ENCODE measurements around the gene STIM1.

The STIM1 gene

DNA sequence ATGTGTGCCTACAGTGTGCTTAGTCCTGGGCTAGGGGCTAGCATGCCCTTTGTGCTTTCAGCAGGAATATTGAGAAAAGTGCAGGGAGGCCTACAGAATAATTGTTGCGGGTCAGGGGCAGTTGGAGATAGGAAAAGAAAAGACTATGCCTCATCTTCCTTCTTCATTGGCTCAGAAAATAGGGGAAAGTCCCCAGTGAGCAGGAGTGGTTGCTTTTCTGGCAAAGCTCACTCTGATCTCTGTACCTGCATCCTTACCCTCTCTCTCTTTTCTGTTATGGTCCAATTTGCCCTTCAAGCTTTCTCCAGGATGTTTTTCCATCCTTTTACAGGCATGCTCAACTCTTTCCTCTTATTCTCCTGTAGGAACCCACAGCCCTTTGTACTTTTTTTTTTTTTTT is 209.6 kb downstream of the STIM1 start:
- ChIA-PET CTCF (interaction anchor here (1.1 to 2.0 kb wide), 3 partner anchors 9 to 217 kb away, joined by 3 to 13 read pairs (median 6); partner anchors contain the start of gene STIM1), POLR2A (ENCODE audit: low non-redundant PET) (no interaction called here)
- no peak overlapping the region for H3K27ac ChIP-seq
- no peak for TF ChIP-seq CTCF (conservative IDR thresholded peaks at IDR 0.05; ENCODE audit: low read depth)
- no peak for DNase-seq (ENCODE audit: low spot score)

DNA sequence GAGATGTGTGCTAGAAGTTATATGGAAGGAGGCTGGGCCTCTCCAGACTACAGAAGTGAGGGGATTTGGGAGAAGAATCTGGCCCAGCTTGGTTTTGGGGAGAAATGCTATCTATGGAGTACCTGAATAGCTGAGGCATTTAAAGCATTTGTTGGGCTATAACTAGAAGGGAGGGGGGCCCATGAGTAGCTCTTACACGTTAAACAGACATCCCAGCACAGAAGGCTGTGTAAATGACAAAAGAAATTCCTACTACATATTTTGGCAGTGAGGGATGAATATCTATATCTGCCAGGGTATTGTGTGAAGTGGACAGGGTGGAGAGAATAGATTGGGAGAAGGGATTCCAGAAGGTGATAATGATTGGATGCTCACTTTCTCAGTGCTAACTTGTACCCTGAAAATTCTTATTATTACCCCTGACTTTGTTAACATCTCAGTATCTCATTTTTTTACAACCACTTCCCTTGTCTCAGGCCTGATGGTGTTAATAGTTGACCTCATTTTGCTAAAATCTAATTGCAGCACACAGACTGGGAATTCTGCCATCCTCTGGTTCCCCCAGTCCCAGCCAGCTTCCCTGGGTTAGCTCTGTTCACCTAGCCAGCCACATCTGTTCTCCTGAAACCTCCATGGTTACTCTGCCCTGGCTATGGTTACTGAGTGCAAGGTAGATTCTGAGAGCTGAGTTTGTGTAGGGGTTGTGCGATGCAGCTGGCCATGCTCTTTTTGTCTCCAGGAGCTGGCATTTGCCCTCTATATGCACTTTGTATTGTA is 210.3 kb downstream of the STIM1 start:
- no peak for TF ChIP-seq CTCF (conservative IDR thresholded peaks at IDR 0.05; ENCODE audit: low read depth)
- CTCF ChIA-PET = interaction anchor here (0.6 to 1.4 kb wide), 4 partner anchors 9 to 217 kb away, joined by 3 to 6 read pairs (median 4); no protein-coding TSS in a partner anchor
- DNase-seq (ENCODE audit: low spot score) = no peak
- POLR2A ChIA-PET (ENCODE audit: low non-redundant PET) = interaction anchor here (0.6 kb wide), 1 partner anchor 19 kb away, joined by 3 read pairs; no protein-coding TSS in a partner anchor
- no peak overlapping the region for H3K27ac ChIP-seq

DNA sequence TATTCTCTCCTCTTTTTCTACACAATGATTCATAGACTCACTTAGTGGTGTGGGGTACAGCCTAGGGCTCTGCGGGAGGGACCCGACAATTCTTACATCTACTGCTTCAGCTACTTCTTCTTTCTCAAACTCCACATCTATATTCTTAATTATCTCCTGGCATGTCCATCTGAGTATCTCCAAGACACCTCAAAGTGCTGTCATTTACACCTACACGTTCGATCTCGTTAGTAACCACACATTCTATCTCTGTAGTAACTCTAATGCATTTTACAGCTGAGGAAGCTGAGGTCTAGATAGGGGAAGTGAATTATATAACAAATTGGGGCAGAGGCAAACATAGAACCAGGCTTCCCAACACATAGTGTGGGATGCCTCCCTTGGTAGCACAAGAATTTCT is 211.4 kb downstream of the STIM1 start:
- TF ChIP-seq CTCF (conservative IDR thresholded peaks at IDR 0.05; ENCODE audit: low read depth) = no peak
- POLR2A ChIA-PET (ENCODE audit: low non-redundant PET) = no interaction called here

DNA sequence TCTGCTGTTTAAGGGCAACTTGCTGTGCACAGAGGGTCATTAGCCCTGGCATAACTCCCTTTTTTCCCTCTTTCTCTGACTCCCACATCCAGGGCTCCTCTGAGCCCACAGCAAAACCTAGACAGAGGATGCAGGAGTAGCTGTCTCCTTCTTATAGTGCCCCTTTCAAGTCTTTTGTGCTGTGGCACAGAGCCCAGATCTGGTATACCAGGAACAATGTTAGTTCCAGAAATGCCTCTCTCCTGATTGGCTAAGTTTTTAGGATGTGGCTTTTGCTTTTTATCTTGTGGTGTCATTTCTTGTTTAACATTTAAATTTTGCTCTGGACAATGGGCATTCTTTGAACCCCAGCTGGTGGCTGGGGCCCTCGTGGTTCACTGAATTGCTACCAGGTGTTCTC is 213.5 kb downstream of the STIM1 start:
- H3K27ac ChIP-seq = no peak overlapping the region

More for the DNA sequence above, 211.4 kb downstream of the STIM1 start:
- CTCF ChIA-PET = interaction anchor here (1.2 to 1.4 kb wide), 2 partner anchors 212 to 217 kb away, joined by 6 read pairs; partner anchors contain the start of gene STIM1
- no peak overlapping the region for H3K27ac ChIP-seq
- no peak for DNase-seq (ENCODE audit: low spot score)

GRCh38 chr11:4071325-4071724 is 215.9 kb downstream of the STIM1 start:
- no peak overlapping the region for H3K27ac ChIP-seq
- ChIA-PET POLR2A (ENCODE audit: low non-redundant PET) (interaction anchor here (1.7 kb wide), 1 partner anchor 216 kb away, joined by 8 read pairs; the partner anchor contains the start of gene STIM1), CTCF (interaction anchor here (0.9 to 4.6 kb wide), 5 partner anchors 32 to 230 kb away, joined by 3 to 93 read pairs (median 18); partner anchors contain the start of genes RHOG and STIM1)
- TF ChIP-seq CTCF (conservative IDR thresholded peaks at IDR 0.05; ENCODE audit: low read depth) = no peak
- DNase-seq (ENCODE audit: low spot score) = no peak

More for the DNA sequence above, 213.5 kb downstream of the STIM1 start:
- ChIA-PET CTCF (interaction anchor here (0.7 kb wide), 1 partner anchor 220 kb away, joined by 3 read pairs; no protein-coding TSS in a partner anchor), POLR2A (ENCODE audit: low non-redundant PET) (no interaction called here)
- DNase-seq (ENCODE audit: low spot score) = no peak
- no peak for TF ChIP-seq CTCF (conservative IDR thresholded peaks at IDR 0.05; ENCODE audit: low read depth)

GRCh38 chr11:4071914-4072313 is 216.4 kb downstream of the STIM1 start:
- no peak overlapping the region for H3K27ac ChIP-seq
- ChIA-PET POLR2A (ENCODE audit: low non-redundant PET) (interaction anchor here (1.7 kb wide), 1 partner anchor 217 kb away, joined by 8 read pairs; the partner anchor contains the start of gene STIM1), CTCF (interaction anchor here (0.7 to 4.6 kb wide), 9 partner anchors 17 to 856 kb away, joined by 3 to 93 read pairs (median 8); partner anchors contain the start of genes RHOG and STIM1)
- TF ChIP-seq CTCF (conservative IDR thresholded peaks at IDR 0.05; ENCODE audit: low read depth) = no peak
- DNase-seq (ENCODE audit: low spot score) = no peak
